ENCODE results near the gene GPR25.

DNA sequence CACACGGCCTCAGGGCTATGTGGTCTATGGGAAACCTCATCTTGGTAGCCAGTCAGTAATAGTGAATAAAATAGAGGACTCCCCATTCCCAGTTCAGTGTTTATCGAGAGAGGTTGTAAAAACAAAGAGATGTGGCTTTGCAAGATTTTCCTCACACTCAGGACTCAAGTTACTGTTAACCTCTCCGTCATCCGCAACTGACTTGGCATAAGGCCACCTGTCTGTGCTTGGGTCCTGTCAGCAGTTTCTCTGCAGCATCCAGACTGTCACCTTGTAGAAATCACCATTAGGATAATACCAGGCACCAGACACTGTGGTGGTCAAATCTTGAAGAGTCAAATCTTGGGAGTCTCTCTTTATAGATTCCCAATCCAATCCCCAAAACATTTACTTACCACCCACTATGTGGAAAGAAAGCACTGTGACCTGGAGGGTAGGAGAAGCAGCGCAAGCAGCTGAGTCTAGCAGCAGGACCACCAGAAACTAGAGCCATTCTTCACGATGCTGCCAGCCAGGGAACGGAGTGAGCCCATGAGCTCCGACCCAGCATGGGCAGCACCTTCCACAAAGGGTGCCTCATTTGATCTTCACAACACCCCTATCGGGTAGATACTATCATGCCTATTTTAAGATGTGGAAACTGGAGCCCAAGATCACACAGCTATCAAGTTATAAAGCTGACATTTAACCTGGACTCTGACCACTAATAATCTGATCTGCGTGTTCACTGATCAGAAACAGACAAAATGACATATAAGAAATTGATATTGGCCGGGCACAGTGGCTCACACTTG, 5.6 kb upstream of the GPR25 start:
- TF ChIP-seq, protein P1, sequence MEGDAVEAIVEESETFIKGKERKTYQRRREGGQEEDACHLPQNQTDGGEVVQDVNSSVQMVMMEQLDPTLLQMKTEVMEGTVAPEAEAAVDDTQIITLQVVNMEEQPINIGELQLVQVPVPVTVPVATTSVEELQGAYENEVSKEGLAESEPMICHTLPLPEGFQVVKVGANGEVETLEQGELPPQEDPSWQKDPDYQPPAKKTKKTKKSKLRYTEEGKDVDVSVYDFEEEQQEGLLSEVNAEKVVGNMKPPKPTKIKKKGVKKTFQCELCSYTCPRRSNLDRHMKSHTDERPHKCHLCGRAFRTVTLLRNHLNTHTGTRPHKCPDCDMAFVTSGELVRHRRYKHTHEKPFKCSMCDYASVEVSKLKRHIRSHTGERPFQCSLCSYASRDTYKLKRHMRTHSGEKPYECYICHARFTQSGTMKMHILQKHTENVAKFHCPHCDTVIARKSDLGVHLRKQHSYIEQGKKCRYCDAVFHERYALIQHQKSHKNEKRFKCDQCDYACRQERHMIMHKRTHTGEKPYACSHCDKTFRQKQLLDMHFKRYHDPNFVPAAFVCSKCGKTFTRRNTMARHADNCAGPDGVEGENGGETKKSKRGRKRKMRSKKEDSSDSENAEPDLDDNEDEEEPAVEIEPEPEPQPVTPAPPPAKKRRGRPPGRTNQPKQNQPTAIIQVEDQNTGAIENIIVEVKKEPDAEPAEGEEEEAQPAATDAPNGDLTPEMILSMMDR (conservative IDR thresholded peaks at IDR 0.05; ENCODE audit: low read depth, low read length): no peak
- TF ChIP-seq EZH2 (IDR thresholded peaks at IDR 0.05; ENCODE audit: borderline replicate concordance, low read depth, low read length, poor library complexity, severe bottlenecking): no peak
